Measurements from ENCODE around the gene RTL9. TPM values are rescaled to one million over a fixed set of nuclear protein-coding genes. Genes with fewer than 3 reads are reported as not detected.

Gene RTL9
- 0.20 to 0.33 TPM in 2 of 3 replicates, not detected in the other for total RNA-seq
- long read RNA-seq, result 0 reads

GRCh38 chrX:110358548-110358947 is at the start of gene RTL9:
TSS of gene RTL9 (plus strand) at chrX:110358848. CDS start at chrX:110450618, 91,770 bp downstream.
- Mint-ChIP-seq H3K27ac (ENCODE audit: unreplicated experiment) (no peak within 1 kb of the TSS), H3K4me3 (ENCODE audit: unreplicated experiment) (no peak within 1 kb of the TSS), H3K27me3 (ENCODE audit: low read depth) (peaks cover 10% of the 10 kb centered on the region), H3K9me3 (ENCODE audit: low read depth) (peaks cover 3% of the 10 kb centered on the region), H3K36me3 (ENCODE audit: low read depth) (peaks cover 2% of the 10 kb centered on the region), H3K4me1 (ENCODE audit: low read depth) (no peaks in the 10 kb centered on the region)
- TF ChIP-seq, protein P1, sequence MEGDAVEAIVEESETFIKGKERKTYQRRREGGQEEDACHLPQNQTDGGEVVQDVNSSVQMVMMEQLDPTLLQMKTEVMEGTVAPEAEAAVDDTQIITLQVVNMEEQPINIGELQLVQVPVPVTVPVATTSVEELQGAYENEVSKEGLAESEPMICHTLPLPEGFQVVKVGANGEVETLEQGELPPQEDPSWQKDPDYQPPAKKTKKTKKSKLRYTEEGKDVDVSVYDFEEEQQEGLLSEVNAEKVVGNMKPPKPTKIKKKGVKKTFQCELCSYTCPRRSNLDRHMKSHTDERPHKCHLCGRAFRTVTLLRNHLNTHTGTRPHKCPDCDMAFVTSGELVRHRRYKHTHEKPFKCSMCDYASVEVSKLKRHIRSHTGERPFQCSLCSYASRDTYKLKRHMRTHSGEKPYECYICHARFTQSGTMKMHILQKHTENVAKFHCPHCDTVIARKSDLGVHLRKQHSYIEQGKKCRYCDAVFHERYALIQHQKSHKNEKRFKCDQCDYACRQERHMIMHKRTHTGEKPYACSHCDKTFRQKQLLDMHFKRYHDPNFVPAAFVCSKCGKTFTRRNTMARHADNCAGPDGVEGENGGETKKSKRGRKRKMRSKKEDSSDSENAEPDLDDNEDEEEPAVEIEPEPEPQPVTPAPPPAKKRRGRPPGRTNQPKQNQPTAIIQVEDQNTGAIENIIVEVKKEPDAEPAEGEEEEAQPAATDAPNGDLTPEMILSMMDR (IDR thresholded peaks at IDR 0.05), result no peak
- no peak for DNase-seq (ENCODE audit: low spot score)

GRCh38 chrX:110310000-110310790 is 48.5 kb upstream of the RTL9 start:
- TF ChIP-seq, protein P1 (IDR thresholded peaks at IDR 0.05), result no peak
- Mint-ChIP-seq H3K36me3 (ENCODE audit: low read depth) (no peaks in the 10 kb centered on the region), H3K27ac (ENCODE audit: unreplicated experiment) (no peak overlapping the region), H3K4me3 (ENCODE audit: unreplicated experiment) (no peak overlapping the region), H3K4me1 (ENCODE audit: low read depth) (peaks cover 26% of the 10 kb centered on the region), H3K9me3 (ENCODE audit: low read depth) (no peaks in the 10 kb centered on the region), H3K27me3 (ENCODE audit: low read depth) (no peaks in the 10 kb centered on the region)
- DNase-seq (ENCODE audit: low spot score), result no peak

DNA sequence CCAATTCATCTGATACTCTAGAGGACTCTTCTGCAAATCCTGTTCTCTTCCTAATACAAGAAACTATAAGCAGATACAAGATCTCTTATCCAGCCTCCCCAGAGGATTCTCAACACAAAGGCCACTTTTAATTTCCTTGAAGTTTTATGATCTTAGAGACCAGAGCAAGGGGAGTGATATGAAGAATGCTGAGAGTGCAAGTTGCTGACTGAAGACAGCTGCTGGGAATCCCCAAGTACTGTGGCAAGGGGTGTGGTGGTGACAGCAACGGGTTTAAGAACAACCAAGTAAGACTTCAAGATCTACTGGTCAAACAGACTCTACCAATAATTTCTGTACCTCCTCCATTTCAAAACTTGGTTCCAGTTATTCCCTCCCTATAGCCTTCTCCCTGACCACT is 47.8 kb upstream of the RTL9 start:
- Mint-ChIP-seq H3K36me3 (ENCODE audit: low read depth) (no peaks in the 10 kb centered on the region), H3K9me3 (ENCODE audit: low read depth) (no peaks in the 10 kb centered on the region), H3K27me3 (ENCODE audit: low read depth) (no peaks in the 10 kb centered on the region), H3K4me3 (ENCODE audit: unreplicated experiment) (no peak overlapping the region), H3K27ac (ENCODE audit: unreplicated experiment) (no peak overlapping the region), H3K4me1 (ENCODE audit: low read depth) (peaks cover 33% of the 10 kb centered on the region)
- TF ChIP-seq, protein P1 (IDR thresholded peaks at IDR 0.05), result no peak
- DNase-seq (ENCODE audit: low spot score), result no peak

- TF ChIP-seq, protein P1 (IDR thresholded peaks at IDR 0.05), result no peak
- no peaks in the 10 kb centered on the region for H3K27me3 Mint-ChIP-seq (ENCODE audit: low read depth)
Measured at GRCh38 chrX:110311437-110312230, 47.0 kb upstream of the RTL9 start.

DNA sequence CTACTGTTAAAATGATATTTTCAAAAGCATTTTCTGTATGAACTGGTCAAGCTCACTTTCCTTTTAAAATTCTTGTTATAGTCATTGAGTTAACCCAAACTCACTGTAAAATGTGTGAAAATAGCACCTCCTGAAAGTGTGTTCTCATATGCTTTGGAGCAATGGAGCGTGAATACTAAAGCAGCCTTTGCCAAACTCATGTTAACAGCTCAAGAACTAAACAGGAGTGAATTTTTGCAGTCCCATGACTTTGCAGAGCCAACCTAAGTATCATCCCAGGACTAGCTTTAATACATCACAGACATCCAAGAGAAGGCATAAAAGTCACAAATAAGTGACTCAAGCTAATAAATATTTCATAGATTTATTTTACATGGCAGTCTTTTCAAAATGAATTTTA is 43.1 kb upstream of the RTL9 start:
- Mint-ChIP-seq H3K27me3 (ENCODE audit: low read depth) (no peaks in the 10 kb centered on the region), H3K27ac (ENCODE audit: unreplicated experiment) (no peak overlapping the region), H3K4me3 (ENCODE audit: unreplicated experiment) (peak overlapping the region; percentile 87), H3K9me3 (ENCODE audit: low read depth) (no peaks in the 10 kb centered on the region), H3K36me3 (ENCODE audit: low read depth) (no peaks in the 10 kb centered on the region), H3K4me1 (ENCODE audit: low read depth) (peaks cover 43% of the 10 kb centered on the region)
- TF ChIP-seq, protein P1 (IDR thresholded peaks at IDR 0.05), result no peak
- DNase-seq (ENCODE audit: low spot score), result no peak

More at GRCh38 chrX:110311437-110312230, 47.0 kb upstream of the RTL9 start:
- peaks cover 40% of the 10 kb centered on the region for H3K4me1 Mint-ChIP-seq (ENCODE audit: low read depth)
- no peak for DNase-seq (ENCODE audit: low spot score)
- no peak overlapping the region for H3K27ac Mint-ChIP-seq (ENCODE audit: unreplicated experiment)
- no peak overlapping the region for H3K4me3 Mint-ChIP-seq (ENCODE audit: unreplicated experiment)
- no peaks in the 10 kb centered on the region for H3K36me3 Mint-ChIP-seq (ENCODE audit: low read depth)
- H3K9me3 Mint-ChIP-seq (ENCODE audit: low read depth), result no peaks in the 10 kb centered on the region

Data from chondrocyte (in vitro differentiated cells).